H9 (cell line): Measurements from ENCODE around the gene CRYGS. TPM values are rescaled to one million over a fixed set of nuclear protein-coding genes. Genes with fewer than 3 reads are reported as not detected.

Experiments
- DNase-seq: peaks from one replicate; pipeline ENCODE4 v3.0.0-alpha.2; 2017
- H2AFZ ChIP-seq: one replicate; pipeline ENCODE4 v1.6.1; 2013; ENCODE audit warnings: mild to moderate bottlenecking, low read length, control low read depth, moderate library complexity
- H2AK5ac ChIP-seq: 2 replicates; pipeline ENCODE4 v1.6.1; 2013; ENCODE audit warnings: low read length, control low read depth, mixed read lengths; ENCODE audit not compliant: insufficient read length
- H2BK120ac ChIP-seq: one replicate; pipeline ENCODE4 v1.6.1; 2013; ENCODE audit warnings: low read depth, mild to moderate bottlenecking, low read length, control low read depth, inconsistent platforms; ENCODE audit not compliant: poor library complexity, severe bottlenecking
- H2BK12ac ChIP-seq: 2 replicates; pipeline ENCODE4 v1.6.1; 2013; ENCODE audit warnings: low read length, control low read depth, mixed read lengths, low read depth; ENCODE audit not compliant: insufficient read length
- H2BK15ac ChIP-seq: 2 replicates; pipeline ENCODE4 v1.6.1; 2013; ENCODE audit warnings: low read depth, low read length, control low read depth
- H2BK20ac ChIP-seq: one replicate; pipeline ENCODE4 v1.6.1; 2013; ENCODE audit warnings: low read depth, mild to moderate bottlenecking, low read length, control low read depth, inconsistent platforms; ENCODE audit not compliant: poor library complexity, severe bottlenecking
- H2BK5ac ChIP-seq: 2 replicates; pipeline ENCODE4 v1.6.1; 2013; ENCODE audit warnings: low read length, control low read depth, mixed read lengths; ENCODE audit not compliant: insufficient read length
- H3K14ac ChIP-seq: 2 replicates; pipeline ENCODE4 v1.6.1; 2013; ENCODE audit warnings: low read length, control low read depth; ENCODE audit not compliant: insufficient read depth
- H3K18ac ChIP-seq: 2 replicates; pipeline ENCODE4 v1.6.1; 2013; ENCODE audit warnings: low read depth, mild to moderate bottlenecking, mixed read lengths, low read length, control low read depth; ENCODE audit not compliant: insufficient read length
- H3K23ac ChIP-seq: 2 replicates; pipeline ENCODE4 v1.6.1; 2013; ENCODE audit warnings: low read length, control low read depth, mixed read lengths, low read depth; ENCODE audit not compliant: insufficient read length
- H3K23me2 ChIP-seq: 2 replicates; pipeline ENCODE4 v1.6.1; 2013; ENCODE audit warnings: low read depth, mild to moderate bottlenecking, mixed read lengths, low read length, control low read depth; ENCODE audit not compliant: insufficient read length, poor library complexity, severe bottlenecking
- H3K27ac ChIP-seq: 2 replicates; pipeline ENCODE4 v1.5.1; 2013; ENCODE audit warnings: low read length, control low read depth, mixed read lengths, low read depth; ENCODE audit not compliant: insufficient read length
- H3K27me3 ChIP-seq: 2 replicates; pipeline ENCODE4 v1.6.1; 2013; ENCODE audit warnings: low read length, control low read depth, inconsistent platforms; ENCODE audit not compliant: insufficient read depth
- H3K4ac ChIP-seq: 2 replicates; pipeline ENCODE4 v1.6.1; 2013; ENCODE audit warnings: low read depth, mild to moderate bottlenecking, control low read depth, inconsistent platforms, low read length, moderate library complexity
- H3K4me1 ChIP-seq: 2 replicates; pipeline ENCODE4 v1.6.1; 2013; ENCODE audit warnings: low read length, control low read depth, inconsistent platforms; ENCODE audit not compliant: insufficient read depth
- H3K4me2 ChIP-seq: 2 replicates; pipeline ENCODE4 v1.6.1; 2013; ENCODE audit warnings: low read length, control low read depth, mixed read lengths; ENCODE audit not compliant: insufficient read length, insufficient read depth
- H3K56ac ChIP-seq: 2 replicates; pipeline ENCODE4 v1.6.1; 2013; ENCODE audit warnings: low read depth, mild to moderate bottlenecking, mixed read lengths, low read length, control low read depth; ENCODE audit not compliant: insufficient read length
- H3K79me1 ChIP-seq: 2 replicates; pipeline ENCODE4 v1.6.1; 2013; ENCODE audit warnings: low read depth, mild to moderate bottlenecking, moderate library complexity, low read length, control low read depth, inconsistent platforms; ENCODE audit not compliant: insufficient read depth, poor library complexity, severe bottlenecking
- H3K79me2 ChIP-seq: 2 replicates; pipeline ENCODE4 v1.6.1; 2013; ENCODE audit warnings: low read length, control low read depth, inconsistent platforms; ENCODE audit not compliant: insufficient read depth
- H3K9ac ChIP-seq: 2 replicates; pipeline ENCODE4 v1.6.1; 2013; ENCODE audit warnings: low read length, control low read depth, mixed read lengths; ENCODE audit not compliant: insufficient read length; ENCODE audit errors: extremely low read depth
- H3K9me3 ChIP-seq: one replicate; pipeline ENCODE4 v1.6.1; 2013; ENCODE audit warnings: low read depth, low read length, inconsistent platforms; ENCODE audit not compliant: control insufficient read depth
- H3T11ph ChIP-seq: one replicate; pipeline ENCODE4 v1.6.1; 2013; ENCODE audit warnings: mild to moderate bottlenecking, low read length, control low read depth, inconsistent platforms
- H4K20me1 ChIP-seq: one replicate; pipeline ENCODE4 v1.6.1; 2013; ENCODE audit not compliant: control insufficient read depth, insufficient read length, insufficient read depth
- H4K5ac ChIP-seq: 2 replicates; pipeline ENCODE4 v1.6.1; 2013; ENCODE audit warnings: low read depth, mild to moderate bottlenecking, mixed read lengths, low read length, control low read depth; ENCODE audit not compliant: insufficient read length
- H4K8ac ChIP-seq: replicated peaks from 2 replicates; pipeline ENCODE4 v1.6.1; 2013; ENCODE audit warnings: low read length, control low read depth, mixed read lengths, low read depth; ENCODE audit not compliant: insufficient read length
- H4K91ac ChIP-seq: 2 replicates; pipeline ENCODE4 v1.6.1; 2013; ENCODE audit warnings: low read depth, mild to moderate bottlenecking, moderate library complexity, mixed read lengths, low read length, control low read depth; ENCODE audit not compliant: insufficient read length
- H3K27ac Mint-ChIP-seq, 3 experiments: 2 replicates in 2 of 3; 3 replicates in 1 of 3; pipeline ENCODE4 v1.8.0; 2020 to 2021; ENCODE audit warnings: mixed read lengths in 3 of 3, mild to moderate bottlenecking in 1 of 3, moderate library complexity in 1 of 3
- H3K27me3 Mint-ChIP-seq: 2 replicates; pipeline ENCODE4 v1.8.0; 2021; ENCODE audit warnings: low read depth, mild to moderate bottlenecking, moderate library complexity, mixed read lengths
- H3K36me3 Mint-ChIP-seq, 3 experiments: 2 replicates in 2 of 3; 3 replicates in 1 of 3; pipeline ENCODE4 v1.8.0; 2020 to 2021; ENCODE audit warnings: low read depth in 3 of 3, mixed read lengths in 3 of 3; ENCODE audit not compliant: insufficient read depth in 1 of 3
- H3K4me1 Mint-ChIP-seq, 2 experiments: 2 replicates each; pipeline ENCODE4 v1.8.0; 2020; ENCODE audit warnings: mixed read lengths in 2 of 2
- H3K4me3 Mint-ChIP-seq, 2 experiments: 2 replicates in 1 of 2; 3 replicates in 1 of 2; pipeline ENCODE4 v1.8.0; 2020 to 2021; ENCODE audit warnings: mild to moderate bottlenecking in 2 of 2, mixed read lengths in 2 of 2, moderate library complexity in 1 of 2
- H3K9me3 Mint-ChIP-seq, 2 experiments: 2 replicates in 1 of 2; 3 replicates in 1 of 2; pipeline ENCODE4 v1.8.0; 2020; ENCODE audit warnings: mild to moderate bottlenecking in 2 of 2, mixed read lengths in 2 of 2, moderate library complexity in 1 of 2
- WGBS: extraction: QIAGEN DNeasy Blood & Tissue Kit; methylation state at CpG from one replicate; pipeline ENCODE4 v1.1.7; 2013; ENCODE audit warnings: missing lambda C conversion rate, low lambda C conversion rate, mixed read lengths; ENCODE audit not compliant: insufficient read length; ENCODE audit errors: extremely low coverage; 5-methylcytosine and 5-hydroxymethylcytosine counted together
- total RNA-seq: library from RNA; stranded (reverse); gene quantifications from 2 replicates; pipeline ENCODE4 v1.2.1, GENCODE V29; 2021
- TF ChIP-seq, protein P1 (sequence below): fragments of 200-600 bp; sonication (generic); conservative IDR thresholded peaks from 3 replicates; pipeline ENCODE4 v1.8.0; 2021; ENCODE audit warnings: antibody characterized with exemption, mild to moderate bottlenecking

CRYGS gene
- total RNA-seq, 1 experiment from 2014 or later = 1.0 TPM

DNA sequence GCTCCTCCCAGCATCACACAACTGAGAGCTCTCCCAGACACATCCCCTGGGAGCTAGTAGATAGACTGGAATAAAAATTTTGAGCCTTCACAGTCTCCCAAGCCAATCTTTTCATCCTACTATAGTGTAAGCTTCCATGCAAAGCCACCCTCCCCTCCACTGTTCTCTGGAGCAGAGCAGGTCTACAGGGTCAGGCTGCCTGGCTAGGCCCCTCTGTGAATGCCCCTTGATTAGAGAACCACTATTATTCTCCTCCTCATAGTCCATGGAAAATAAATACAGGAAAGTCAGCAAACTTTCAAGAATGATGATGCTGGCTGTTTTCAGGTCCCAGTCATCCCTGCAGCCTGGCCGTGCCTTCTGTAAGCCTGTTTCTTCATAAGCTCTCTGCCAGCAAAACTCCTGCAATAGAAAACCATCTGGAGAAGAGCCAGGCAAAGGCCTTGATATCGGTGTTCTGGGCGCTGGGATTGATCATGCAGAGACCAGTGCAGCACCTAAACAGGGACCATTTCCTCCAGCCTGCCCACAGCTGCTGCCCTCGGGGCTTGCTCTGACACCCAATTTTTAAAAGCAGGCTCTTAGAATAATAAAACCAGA, 51.7 kb downstream of the CRYGS start:
- no peak overlapping the region for H3K23ac ChIP-seq
- H2BK12ac ChIP-seq = no peak overlapping the region
- no CpG with 5 or more reads among the region's 4 CpGs for WGBS
- no peak overlapping the region for H2BK120ac ChIP-seq
- no peak overlapping the region for H3K56ac ChIP-seq
- no peaks in the 10 kb centered on the region for H4K20me1 ChIP-seq
- no peaks in the 10 kb centered on the region for H3K27me3 ChIP-seq
- no peak overlapping the region for H2AFZ ChIP-seq
- H3K79me1 ChIP-seq = no peaks in the 10 kb centered on the region
- H3K18ac ChIP-seq = no peak overlapping the region
- H3T11ph ChIP-seq = no peak overlapping the region
- H3K4me3 Mint-ChIP-seq = no peak overlapping the region; a peak in 1 of 5 replicates
- H4K8ac ChIP-seq = no peak overlapping the region
- no peaks in the 10 kb centered on the region for H3K9me3 ChIP-seq
- H3K27ac Mint-ChIP-seq = no peak overlapping the region
- H2BK15ac ChIP-seq = no peak overlapping the region
- H4K91ac ChIP-seq = no peak overlapping the region
- no peaks in the 10 kb centered on the region for H3K9me3 Mint-ChIP-seq
- H3K14ac ChIP-seq = no peak overlapping the region
- peaks cover 4 to 5% of the 10 kb centered on the region in 2 experiments; a peak in 1 of 4 replicates for H3K4me1 Mint-ChIP-seq
- H4K5ac ChIP-seq = no peak overlapping the region
- TF ChIP-seq, protein P1, sequence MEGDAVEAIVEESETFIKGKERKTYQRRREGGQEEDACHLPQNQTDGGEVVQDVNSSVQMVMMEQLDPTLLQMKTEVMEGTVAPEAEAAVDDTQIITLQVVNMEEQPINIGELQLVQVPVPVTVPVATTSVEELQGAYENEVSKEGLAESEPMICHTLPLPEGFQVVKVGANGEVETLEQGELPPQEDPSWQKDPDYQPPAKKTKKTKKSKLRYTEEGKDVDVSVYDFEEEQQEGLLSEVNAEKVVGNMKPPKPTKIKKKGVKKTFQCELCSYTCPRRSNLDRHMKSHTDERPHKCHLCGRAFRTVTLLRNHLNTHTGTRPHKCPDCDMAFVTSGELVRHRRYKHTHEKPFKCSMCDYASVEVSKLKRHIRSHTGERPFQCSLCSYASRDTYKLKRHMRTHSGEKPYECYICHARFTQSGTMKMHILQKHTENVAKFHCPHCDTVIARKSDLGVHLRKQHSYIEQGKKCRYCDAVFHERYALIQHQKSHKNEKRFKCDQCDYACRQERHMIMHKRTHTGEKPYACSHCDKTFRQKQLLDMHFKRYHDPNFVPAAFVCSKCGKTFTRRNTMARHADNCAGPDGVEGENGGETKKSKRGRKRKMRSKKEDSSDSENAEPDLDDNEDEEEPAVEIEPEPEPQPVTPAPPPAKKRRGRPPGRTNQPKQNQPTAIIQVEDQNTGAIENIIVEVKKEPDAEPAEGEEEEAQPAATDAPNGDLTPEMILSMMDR = no peak
- H2BK5ac ChIP-seq = no peak overlapping the region
- H2BK20ac ChIP-seq = no peak overlapping the region
- H3K4me1 ChIP-seq = no peaks in the 10 kb centered on the region
- H3K36me3 Mint-ChIP-seq = no peaks in the 10 kb centered on the region; a peak in 2 of 7 replicates
- H3K9ac ChIP-seq = no peak overlapping the region
- no peak for DNase-seq
- H3K4me2 ChIP-seq = no peak overlapping the region
- H3K79me2 ChIP-seq = no peaks in the 10 kb centered on the region
- H3K4ac ChIP-seq = no peak overlapping the region
- H2AK5ac ChIP-seq = no peak overlapping the region
- H3K27ac ChIP-seq = no peak overlapping the region
- peaks cover 5% of the 10 kb centered on the region for H3K27me3 Mint-ChIP-seq
- H3K23me2 ChIP-seq = no peaks in the 10 kb centered on the region
